HG03064 (cell line): ENCODE data around the gene ADK.
"Not testable (repeated sequence)": the region's sequence is repeated elsewhere in the genome, so short reads cannot be mapped to it uniquely, and the experiment has no call there.

Experiments used
- ATAC-seq: cut with Tn5 transposase; IDR thresholded peaks from one replicate; pipeline ENCODE4 v1.9.1; 2021; ENCODE audit warnings: low read depth; ENCODE audit not compliant: unreplicated experiment

ADK gene

DNA sequence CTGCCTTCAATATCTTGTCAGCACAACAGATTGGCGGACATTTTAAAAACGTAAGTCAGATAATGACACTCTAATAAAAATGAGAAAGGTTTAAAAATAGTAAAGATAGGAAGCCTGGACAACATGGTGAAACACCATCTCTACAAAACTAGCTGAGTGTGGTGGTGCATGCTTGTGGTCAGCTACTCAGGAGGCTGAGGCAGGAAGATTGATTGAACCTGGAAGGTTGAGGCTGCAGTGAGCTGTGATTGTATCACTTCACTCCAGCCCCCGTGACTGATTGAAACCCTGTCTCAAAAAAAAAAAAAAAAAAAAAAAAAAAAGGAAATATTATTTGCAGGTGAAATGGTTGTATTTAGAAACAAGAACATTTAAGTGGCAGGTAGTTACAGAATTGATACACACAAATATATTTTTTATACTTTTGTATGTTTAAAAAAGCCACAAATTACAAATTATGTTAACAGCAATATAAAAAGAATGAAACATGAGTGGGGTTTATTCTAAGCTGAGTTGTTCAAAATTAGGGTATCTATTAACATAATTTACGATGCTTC lies 141.9 kb downstream of the ADK start:
- ATAC-seq, result no peak

DNA sequence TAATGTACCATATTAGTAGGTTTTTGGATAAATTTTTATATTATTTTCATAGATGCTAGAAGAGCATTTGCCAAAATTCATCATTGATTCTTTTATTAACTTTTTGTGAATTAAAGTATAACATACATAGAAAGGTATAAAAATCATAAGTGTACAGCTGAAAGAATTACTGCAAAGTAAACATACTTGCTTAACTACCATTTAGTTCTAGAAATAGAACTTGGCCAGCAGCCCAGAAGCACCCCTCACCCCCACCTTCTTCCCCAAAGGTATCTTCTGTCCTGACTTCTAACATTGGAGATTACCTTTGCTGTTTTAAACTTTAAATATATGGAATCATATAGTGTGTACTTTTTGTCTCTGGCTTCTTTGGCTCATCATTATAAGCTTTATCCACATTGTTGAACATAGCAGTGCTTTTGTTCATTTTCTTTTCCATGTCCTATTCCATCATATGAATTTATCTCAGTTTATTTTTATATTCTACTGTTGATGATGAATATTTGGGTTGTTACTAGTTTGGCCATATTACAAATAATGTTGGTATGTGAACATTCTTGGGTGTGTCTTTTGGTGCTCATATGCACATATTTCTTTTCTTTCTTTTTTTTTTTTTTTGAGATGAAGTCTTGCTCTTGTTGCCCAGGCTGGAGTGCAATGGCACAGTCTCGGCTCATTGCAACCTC lies 142.8 kb downstream of the ADK start:
- ATAC-seq, result no peak

DNA sequence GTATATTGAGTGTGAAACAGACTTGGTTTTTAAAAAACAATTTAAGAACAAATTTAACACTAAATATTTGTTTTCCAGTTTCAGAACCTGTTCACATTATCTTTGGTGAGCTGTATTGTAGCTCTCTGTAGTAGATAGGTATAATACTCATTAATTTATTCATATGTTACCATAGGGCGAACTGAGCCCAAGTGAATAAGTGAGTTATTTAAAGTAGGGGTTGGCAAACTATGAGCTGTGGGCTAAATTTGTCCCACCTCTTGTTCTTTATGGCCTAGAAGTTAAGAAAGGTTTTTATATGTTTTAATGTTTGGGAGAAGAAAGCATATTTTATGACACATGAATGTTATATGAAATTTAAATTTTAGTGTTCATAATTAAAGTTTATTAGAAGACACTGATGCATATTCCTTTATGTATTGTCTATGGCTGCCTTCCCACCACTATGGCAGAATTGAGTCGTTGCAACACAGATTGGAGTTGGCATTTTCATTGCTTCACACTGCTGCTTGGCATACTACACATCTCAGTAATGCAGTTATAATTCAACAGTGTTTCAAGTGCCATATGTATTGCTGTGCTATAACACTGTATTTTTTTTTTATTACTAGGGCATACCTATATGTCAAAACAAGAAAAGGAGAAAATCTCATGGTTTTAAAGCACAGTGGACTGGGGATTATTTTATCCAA lies 146.5 kb downstream of the ADK start:
- no peak for ATAC-seq

DNA sequence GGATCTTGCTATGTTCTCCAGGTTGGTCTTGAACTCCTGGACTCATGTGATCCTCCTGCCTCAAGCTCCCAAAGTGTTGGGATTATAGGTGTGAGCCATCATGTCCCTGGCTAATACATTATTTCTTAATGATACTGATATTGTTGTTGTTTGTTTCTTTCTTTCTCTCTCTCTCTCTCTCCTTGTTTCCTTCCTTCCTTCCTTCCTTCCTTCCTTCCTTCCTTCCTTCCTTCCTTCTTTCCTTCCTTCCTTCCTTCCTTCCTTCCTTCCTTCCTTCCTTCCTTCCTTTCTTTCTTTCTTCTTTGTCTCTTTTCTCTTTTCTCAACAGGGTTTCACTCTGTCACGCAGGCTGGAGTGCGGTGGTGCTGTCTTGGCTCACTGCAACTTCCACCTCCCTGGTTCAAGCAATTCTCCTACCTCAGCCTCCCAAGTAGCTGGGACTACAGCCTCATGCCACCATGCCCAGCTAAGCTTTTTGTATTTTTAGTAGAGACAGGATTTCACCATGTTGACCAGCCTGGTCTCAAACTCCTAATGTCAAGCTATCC lies 149.1 kb downstream of the ADK start:
- ATAC-seq, result not testable (repeated sequence)

DNA sequence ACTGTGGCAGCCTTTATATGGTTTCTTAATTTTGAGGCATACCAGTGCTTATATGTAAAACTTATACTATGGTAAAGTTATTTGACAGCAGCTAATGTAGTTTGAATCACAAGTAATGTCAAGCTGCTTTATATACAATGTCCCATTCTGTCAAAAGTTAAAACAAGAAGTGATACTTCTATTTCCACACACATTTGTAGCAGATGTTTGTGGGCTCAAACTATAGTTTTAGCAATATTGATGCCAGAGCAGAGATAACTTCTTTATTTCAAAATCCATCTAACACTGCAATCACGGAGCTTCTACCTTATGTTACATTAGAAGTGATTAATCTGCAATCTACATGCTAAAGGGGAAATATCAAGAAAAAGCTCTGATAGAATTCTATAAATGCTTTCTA lies 149.6 kb downstream of the ADK start:
- ATAC-seq, result no peak

DNA sequence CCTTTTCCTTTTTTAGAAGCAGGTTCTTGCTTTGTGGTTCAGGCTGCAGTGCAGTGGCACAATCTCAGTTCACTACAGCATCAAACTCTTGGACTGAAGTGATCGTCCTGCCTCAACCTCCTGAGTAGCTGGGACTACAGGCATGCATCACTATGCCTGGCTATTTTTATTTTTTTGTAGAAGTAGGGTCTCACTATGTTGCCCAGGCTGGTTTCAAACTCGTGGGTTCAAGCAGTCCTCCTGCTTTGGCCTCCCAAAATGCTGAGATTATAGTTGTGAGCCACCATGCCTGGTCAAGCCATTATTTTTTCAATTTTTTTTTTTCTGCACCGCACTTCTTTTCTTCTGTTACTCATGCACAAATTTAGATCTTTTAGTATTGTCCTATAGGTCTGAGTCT lies 154.7 kb downstream of the ADK start:
- ATAC-seq, result no peak

DNA sequence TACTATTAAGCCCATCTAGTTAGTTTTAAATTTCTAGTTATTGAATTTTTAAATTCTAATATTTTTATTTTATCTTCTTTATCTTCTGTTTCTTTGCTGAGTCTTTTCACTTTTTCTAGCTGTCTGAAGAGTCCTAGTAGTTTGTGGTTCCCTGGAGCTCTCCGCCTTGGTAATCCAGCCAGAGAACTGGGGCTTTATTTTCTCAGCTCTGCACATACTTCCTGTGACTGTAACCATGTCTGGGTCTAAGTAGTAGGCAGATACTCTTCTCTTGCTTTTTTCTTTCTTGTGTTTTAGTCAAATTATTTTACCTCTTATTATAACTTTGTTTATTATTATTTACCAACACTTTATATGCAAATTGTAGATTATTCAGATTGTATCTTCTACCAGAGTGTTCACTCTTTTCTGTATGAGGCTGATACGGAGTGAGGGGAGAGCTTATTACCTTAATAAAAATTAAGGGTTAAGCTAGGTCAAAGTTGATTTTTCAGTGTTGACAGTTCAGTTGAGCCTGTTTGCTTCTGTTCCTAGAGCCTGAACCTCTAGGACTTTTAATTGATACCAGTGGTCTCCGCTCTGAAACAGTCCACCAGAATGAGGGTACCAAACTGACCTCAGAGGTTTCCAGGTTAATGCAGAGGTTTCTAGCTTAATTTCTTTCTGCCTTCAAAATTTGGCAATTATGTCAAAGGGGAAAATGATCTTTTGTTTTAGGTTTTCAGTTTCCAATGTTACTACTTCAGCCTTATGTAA lies 155.4 kb downstream of the ADK start:
- ATAC-seq, result no peak

DNA sequence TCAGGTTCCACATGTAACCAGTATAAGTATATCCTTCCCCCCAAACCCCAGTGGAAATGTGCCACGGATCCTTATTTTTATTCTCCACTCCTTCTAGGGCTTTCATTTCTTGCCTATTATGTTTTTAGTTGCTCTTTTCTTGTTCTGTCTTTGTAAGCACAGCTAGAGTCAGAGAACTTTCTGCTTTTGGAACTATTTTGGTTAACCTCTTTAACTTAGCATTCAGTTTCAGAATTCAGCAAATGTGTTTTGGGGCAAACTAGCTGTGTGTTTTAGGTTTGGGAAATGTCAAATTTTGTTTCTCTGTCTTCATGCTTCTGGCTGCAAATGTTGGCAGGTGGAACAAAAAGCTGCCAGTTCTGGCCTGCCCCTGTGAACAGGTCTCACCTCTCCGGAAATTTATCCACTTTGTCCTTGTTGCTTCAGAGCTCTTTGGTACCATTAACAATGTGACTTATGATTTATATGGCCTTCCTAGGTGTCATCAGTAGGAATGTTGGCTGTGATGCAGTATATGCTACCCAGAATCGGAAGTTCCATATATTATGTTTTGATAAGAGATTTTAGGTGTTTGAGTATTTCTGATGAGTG lies 156.1 kb downstream of the ADK start:
- no peak for ATAC-seq

DNA sequence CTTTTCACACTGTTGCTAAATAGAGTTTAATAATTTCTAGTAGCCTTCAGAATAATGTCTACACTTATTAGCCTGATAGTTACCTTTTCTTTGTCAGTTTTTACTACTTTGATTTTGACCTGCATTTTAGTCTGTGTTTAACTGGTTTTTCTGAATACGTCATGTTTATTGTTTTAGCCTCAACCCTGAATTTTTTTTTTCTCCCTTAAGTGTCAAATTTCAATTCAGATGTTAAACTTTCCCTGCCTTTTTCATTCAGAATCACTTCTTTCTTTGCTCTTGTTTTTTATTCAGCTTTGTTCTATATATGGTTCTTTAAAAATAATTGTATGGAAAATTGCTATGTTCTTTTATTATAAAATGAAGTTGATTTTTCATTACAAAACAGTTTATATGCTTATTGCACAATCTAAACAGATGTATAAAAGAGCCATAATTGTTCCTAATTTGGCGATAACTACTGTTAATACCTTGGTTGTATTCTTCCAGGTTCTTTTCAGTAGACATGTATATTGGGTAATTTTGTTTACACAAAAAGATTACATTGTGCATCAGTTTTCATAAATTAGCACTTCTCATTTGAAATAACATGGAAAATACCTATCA lies 159.7 kb downstream of the ADK start:
- ATAC-seq, result no peak

DNA sequence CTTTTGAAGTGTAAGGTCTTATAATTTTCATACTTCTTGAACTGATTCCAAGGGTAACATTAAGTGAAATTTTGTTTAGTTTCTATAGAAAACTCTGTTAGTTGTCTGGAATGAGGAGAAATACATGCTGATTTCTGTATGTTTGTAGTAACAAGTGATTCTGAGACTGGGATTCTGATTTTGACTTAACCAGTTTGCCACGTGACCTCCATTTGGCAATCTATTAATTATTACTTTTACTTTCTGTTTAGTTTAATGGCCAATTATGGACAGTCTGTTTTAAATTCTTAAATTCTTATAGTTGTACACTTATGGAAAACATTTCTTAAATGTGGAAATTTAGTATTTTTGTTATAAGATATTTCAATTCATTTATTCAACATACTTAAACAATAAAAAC lies 163.1 kb downstream of the ADK start:
- no peak for ATAC-seq

DNA sequence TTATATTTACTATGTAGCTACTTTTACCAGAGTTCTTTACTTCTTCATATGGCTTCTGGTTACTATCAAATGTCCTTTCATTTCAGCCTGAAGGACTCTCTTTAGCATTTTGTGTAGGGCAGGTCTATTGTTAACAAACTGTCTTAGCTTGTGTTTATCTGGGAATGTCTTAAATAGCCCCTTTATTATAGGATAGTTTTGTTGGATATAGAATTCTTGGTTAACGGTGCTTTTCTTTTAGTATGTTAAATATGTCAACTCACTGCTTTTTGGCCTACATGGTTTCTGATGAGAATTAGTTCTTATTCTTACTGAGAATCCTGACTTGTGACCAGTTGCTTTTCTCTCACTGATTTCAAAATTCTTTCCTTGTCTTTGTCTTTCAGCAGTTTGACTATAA lies 169.0 kb downstream of the ADK start:
- no peak for ATAC-seq

DNA sequence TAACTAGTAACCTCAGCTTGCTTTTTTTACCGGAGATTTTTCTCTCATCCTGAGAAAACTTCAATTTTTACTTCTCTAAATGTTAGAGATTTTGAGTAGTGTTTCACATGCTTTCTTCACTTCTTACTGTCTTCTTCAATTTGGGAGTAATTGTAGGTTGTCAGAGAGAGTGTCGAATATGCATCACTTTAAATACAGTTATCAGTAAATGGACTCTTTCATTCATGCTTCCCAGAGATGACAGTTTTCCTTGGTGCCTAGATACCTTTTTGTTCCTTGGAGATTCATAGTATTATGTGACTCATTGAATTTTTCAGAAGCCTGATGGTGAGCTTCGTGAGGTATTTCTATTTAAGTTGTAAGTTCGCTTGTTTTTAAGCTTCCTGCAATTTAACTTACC lies 169.7 kb downstream of the ADK start:
- no peak for ATAC-seq

DNA sequence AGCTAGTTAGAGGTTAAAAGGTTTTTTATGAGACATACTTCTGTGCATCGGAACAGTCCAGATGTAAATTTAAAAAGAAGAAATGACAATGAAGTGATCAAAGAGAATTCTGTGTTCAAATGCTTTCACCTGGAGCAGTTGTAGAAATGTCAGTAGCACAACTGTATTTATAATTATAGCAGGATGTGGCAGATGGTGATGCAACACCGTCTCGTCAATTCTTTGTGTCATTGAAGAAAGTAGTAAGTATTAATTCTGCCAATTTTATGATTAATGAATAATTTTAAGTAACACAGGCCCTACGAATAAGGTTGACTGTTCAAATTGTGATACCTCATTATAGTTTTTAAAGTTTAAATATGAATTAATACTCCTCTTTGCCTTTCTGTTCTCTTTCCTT lies 171.1 kb downstream of the ADK start:
- no peak for ATAC-seq

DNA sequence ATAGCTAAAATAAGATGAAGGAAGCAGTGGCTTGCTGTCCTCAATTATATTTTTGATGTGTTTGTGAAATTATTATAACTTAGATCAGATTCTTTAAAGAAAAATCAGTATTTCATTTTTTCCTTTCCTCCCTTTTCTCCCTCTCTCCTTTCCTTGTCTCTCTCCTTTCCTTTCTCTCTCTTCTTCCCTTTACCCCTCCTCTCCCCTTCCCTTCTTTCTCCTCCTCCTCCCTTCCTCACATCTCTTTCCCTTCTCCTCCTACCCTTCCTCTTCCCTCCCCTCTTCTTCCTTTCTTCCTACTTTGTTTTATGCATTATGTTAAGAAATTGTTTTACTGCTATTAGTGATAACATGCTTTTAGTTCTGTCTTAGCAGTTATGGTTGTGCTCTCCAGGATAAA lies 171.5 kb downstream of the ADK start:
- ATAC-seq, result no peak

DNA sequence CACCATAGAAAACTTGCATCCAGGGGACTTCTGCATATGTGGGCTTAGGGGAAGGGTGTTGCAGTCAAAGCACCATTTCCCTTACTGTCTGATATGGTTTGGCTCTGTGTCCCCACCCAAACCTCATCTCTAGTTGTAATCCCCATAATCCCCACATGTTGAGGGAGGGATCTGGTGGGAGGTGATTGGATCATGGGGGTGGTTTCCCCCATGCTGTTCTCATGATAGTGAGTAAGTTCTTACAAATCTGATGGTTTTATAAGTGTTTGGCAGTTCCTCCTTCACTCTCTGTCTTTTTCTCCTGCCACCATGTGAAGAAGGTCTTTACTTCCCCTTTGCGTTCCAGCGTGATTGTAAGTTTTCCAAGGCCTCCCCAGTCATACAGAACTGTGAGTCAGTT lies 177.4 kb downstream of the ADK start:
- ATAC-seq, result no peak

DNA sequence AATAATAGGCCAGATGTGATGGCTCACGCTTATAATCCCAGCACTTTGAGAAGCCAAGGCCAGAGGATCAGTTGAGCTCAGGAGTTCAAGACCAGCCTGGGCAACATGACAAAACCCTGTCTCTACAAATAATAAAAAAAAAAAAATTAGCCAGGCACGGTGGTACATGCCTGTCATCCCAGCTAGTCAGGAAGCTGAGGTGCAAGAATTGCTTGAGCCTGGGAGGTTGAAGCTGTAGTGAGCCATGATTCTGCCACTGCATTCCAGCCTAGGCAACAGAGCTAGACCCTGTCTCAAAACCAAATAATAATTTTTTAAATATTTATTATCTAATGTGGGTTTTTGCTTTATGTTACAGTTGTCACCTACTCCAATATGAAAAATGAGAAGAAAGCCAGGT lies 178.9 kb downstream of the ADK start:
- ATAC-seq, result no peak

DNA sequence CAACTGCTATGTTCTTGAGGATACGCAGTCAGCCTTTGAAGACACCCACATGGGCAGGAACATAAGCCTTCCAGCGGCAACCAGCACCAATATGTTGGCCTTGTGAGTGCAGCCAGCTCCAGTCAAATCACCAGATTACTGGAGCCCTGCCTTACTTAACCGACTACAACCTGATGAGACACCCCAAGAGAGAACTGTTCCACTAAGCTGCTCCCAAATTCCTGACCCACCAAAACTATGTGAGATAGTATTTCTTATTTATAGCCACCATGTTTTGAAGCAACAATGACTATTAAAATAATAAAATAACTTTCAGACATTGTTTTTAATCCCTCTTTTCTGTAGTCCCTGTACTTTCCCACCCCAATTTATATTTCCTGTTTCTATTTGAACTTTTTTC lies 179.6 kb downstream of the ADK start:
- no peak for ATAC-seq

DNA sequence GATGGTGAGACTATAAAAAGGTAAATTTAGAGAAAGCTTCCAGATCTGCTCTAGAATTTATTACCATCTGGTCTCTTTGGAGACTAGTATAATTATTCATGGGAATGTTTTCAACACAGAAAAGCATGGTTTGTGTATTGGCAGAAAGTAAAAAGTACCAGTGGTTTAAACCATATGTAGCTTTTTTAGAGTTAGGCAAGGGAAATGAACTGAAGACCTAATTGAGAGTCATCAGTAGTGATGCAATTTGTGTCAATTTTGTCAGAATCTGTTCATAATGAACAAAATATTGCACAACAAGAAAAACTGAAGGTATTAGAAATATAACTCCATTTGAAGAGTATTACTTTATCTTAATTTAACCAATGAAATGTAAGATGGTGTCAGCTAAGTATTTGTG lies 181.4 kb downstream of the ADK start:
- no peak for ATAC-seq

DNA sequence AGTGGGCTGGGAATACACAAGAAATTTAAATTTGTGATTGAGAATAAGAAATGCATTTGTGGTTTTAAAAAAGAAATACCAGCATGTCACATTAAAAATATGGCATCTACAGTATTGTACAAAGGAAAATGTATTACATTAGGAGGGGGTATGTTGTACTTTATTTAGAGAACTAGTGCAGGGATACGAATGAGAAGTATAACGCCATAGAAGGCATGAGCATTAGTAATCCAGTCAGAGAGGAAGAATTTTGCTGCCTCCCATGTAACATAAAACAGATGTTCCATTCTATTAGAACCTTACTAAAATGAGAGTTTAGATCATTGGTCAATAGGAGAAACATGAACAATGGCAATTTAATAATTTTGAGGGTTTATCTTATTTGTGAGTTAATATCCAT lies 182.2 kb downstream of the ADK start:
- no peak for ATAC-seq

DNA sequence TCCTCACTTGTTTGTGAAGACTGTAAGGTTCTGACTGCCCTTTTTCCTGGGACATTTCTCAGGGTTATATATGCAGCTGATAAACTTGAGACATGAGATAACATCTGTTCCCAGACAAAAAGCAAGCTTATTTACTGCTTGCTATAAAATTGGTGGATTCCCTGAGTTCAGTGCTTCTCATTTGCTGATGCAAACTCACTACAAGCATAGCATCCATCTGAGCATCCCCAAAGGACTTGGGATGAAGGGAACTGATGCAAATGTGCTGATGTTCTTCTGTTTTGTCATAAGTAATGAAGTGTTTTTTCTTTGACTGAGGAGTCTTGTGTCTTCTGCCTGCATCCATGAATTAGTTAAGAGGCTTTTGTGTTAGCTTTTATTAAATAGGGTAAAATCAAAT lies 183.2 kb downstream of the ADK start:
- ATAC-seq, result no peak

DNA sequence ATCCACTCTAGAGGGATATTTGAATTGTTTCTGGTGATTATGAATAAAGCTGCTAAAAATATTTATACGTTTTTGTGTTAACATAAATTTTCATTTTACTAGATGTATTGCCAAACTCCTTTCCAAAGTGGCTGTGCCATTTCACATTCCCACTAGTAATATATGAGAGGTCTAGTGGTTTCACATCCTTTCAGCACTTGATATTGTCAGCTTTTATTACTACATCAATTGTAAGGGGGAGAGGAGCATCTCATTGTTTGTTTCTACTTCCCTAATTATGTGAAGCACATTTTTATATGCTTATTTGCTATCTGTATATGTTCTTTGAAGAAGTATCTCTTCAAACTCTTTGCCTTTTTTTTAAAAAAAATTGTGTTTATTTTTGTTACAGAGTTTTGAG lies 184.5 kb downstream of the ADK start:
- no peak for ATAC-seq
